AG04450 (cell line): ENCODE results near the gene P2RY13. TPM values are rescaled to one million over a fixed set of nuclear protein-coding genes. Genes with fewer than 3 reads are reported as not detected.

Experiments
- CTCF ChIA-PET: fragments of 300-600, 350-600 bp; formaldehyde crosslinking; extraction: SDS; loops from one replicate; lab custom pipeline; 2022; ENCODE audit warnings: antibody characterized with exemption, inconsistent platforms; lab: Charles Lee
- POLR2A ChIA-PET: fragments of 350-600 bp; formaldehyde crosslinking; extraction: SDS; loops from one replicate; lab custom pipeline; 2021; ENCODE audit warnings: antibody characterized with exemption, inconsistent platforms; lab: Yijun Ruan, JAX
- DNase-seq: peaks from one replicate; pipeline ENCODE4 v3.0.0-alpha.2; 2011; ENCODE audit warnings: low read depth, low spot score
- H3K27ac ChIP-seq: one replicate; pipeline ENCODE4 v1.5.1; 2012; ENCODE audit warnings: low read depth, low read length, control low read depth
- H3K27me3 ChIP-seq: one replicate; pipeline ENCODE4 v1.6.0; 2012; ENCODE audit warnings: low read length; ENCODE audit not compliant: control insufficient read depth, insufficient read depth
- H3K4me3 ChIP-seq: 2 replicates; pipeline ENCODE4 v1.5.1; 2011; ENCODE audit warnings: mild to moderate bottlenecking, low read depth, low read length, control low read depth
- H3K9me3 ChIP-seq: 2 replicates; pipeline ENCODE4 v1.5.1; 2012; ENCODE audit warnings: low read length; ENCODE audit not compliant: control insufficient read depth, insufficient read depth
- CTCF ChIP-seq: IDR thresholded peaks from 2 replicates; pipeline ENCODE4 v1.5.1; 2011; ENCODE audit warnings: low read depth, low read length, control low read depth, inconsistent platforms
- polyA plus RNA-seq: library from polyadenylated mRNA; depleted of rRNA; stranded (reverse); fragments of >200 nt; gene quantifications from 2 replicates; pipeline ENCODE4 v1.2.3, GENCODE V29; 2011

Gene P2RY13
- polyA plus RNA-seq, 1 experiment = not detected

- TF ChIP-seq CTCF = no peak
- POLR2A ChIA-PET = no interaction called here
- H3K4me3 ChIP-seq = no peak overlapping the region
- no peak for DNase-seq
- no peaks in the 10 kb centered on the region for H3K9me3 ChIP-seq
- no peaks in the 10 kb centered on the region for H3K27me3 ChIP-seq
- H3K27ac ChIP-seq = no peak overlapping the region
- CTCF ChIA-PET = interaction anchor here (1.3 to 4.7 kb wide), 4 partner anchors 16 to 79 kb away, joined by 5 to 33 read pairs (median 13); no protein-coding TSS in a partner anchor
Measured at GRCh38 chr3:151307131-151307530, 22.2 kb downstream of the P2RY13 start.

GRCh38 chr3:151306168-151306810, 23.1 kb downstream of the P2RY13 start:
- Histone ChIP-seq H3K27me3 (no peaks in the 10 kb centered on the region), H3K27ac (no peak overlapping the region), H3K4me3 (no peak overlapping the region), H3K9me3 (no peaks in the 10 kb centered on the region)
- TF ChIP-seq CTCF = no peak
- no peak for DNase-seq
- ChIA-PET CTCF (interaction anchor here (1.1 to 4.7 kb wide), 4 partner anchors 15 to 162 kb away, joined by 3 to 33 read pairs (median 13); no protein-coding TSS in a partner anchor), POLR2A (no interaction called here)

GRCh38 chr3:151305775-151306151, 23.6 kb downstream of the P2RY13 start:
- no peaks in the 10 kb centered on the region for H3K9me3 ChIP-seq
- H3K27me3 ChIP-seq = no peaks in the 10 kb centered on the region
- H3K27ac ChIP-seq = peak overlapping the region; percentile 65
- CTCF ChIA-PET = interaction anchor here (1.1 to 4.7 kb wide), 4 partner anchors 14 to 162 kb away, joined by 3 to 33 read pairs (median 13); no protein-coding TSS in a partner anchor
- no peak for DNase-seq
- POLR2A ChIA-PET = interaction anchor here (0.5 kb wide), 1 partner anchor 13 kb away, joined by 3 read pairs; no protein-coding TSS in a partner anchor
- TF ChIP-seq CTCF = no peak
- H3K4me3 ChIP-seq = no peak overlapping the region

- Histone ChIP-seq H3K9me3 (no peaks in the 10 kb centered on the region), H3K4me3 (no peak overlapping the region), H3K27ac (peak overlapping the region; percentile 65), H3K27me3 (no peaks in the 10 kb centered on the region)
- peak; percentile 26 for TF ChIP-seq CTCF
- ChIA-PET POLR2A (interaction anchor here (0.5 kb wide), 1 partner anchor 14 kb away, joined by 3 read pairs; no protein-coding TSS in a partner anchor), CTCF (interaction anchor here (1.0 to 4.7 kb wide), 6 partner anchors 14 to 137 kb away, joined by 3 to 33 read pairs (median 6); no protein-coding TSS in a partner anchor)
- peak; percentile 84 for DNase-seq
Measured at GRCh38 chr3:151305060-151305774, 24.1 kb downstream of the P2RY13 start.

GRCh38 chr3:151303751-151304150, 25.6 kb downstream of the P2RY13 start:
- CTCF ChIA-PET = interaction anchor here (0.6 to 1.5 kb wide), 3 partner anchors 17 to 92 kb away, joined by 3 to 7 read pairs (median 3); no protein-coding TSS in a partner anchor

More at GRCh38 chr3:151303751-151304150, 25.6 kb downstream of the P2RY13 start:
- TF ChIP-seq CTCF = no peak
- Histone ChIP-seq H3K9me3 (no peaks in the 10 kb centered on the region), H3K27ac (no peak overlapping the region), H3K4me3 (no peak overlapping the region), H3K27me3 (no peaks in the 10 kb centered on the region)
- DNase-seq = no peak
- POLR2A ChIA-PET = no interaction called here
